VCaP (cell line): Measurements from ENCODE around the gene TRAPPC1.

ENCODE experiments used
- H3K27ac ChIP-seq: fragments of 450-650 bp; 2 replicates; pipeline ENCODE4 v1.5.1; 2017
- TF ChIP-seq, protein P1 (sequence below): fragments of 450-650 bp; conservative IDR thresholded peaks from 2 replicates; pipeline ENCODE4 v1.5.1; 2017; ENCODE audit warnings: mild to moderate bottlenecking, moderate library complexity

TRAPPC1 gene

GRCh38 chr17:7887038-7887481, 44.7 kb downstream of the TRAPPC1 start:
- H3K27ac ChIP-seq: peak overlapping the region; percentile 97

DNA sequence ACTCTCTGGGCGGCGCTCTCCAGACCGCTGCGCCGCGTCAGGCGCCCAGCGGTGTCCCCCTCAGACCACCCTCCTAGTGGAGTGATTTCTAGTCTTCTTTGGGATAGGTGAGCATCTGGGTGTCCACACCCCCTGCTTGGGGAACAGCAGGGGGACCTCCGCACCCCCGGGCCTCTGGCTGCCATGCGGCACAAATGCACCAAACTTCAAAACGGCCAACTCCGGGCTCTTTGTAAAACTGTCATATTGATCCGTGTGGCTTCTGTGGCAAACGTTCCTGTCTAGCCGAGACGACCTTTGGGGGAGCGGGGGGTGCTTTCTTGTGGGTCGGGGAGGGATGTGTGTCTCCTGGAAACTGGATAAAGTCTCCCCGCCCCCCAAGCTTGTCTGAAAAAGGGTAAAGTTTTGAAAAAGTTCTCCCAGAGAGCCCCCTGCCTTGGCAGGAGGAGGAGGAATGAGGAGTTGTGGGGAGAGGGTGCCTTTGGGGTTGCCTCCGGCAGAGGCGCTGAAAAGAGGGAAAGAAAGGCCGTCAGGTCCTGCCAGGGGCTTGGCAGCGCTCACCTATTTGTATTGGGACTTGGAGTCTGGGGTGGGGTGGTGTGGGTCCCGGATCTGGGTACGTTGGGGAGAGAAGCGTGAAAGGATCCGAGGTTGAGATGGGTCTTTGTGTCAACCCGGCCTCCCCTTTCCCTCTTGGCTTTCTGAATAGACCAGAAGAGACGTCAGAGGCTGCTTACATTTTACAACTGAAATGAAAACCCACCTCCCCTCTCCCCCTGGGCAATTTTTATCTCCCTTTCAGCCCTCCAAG, 45.3 kb downstream of the TRAPPC1 start:
- peak overlapping the region; percentile 97 for H3K27ac ChIP-seq
- TF ChIP-seq, protein P1, sequence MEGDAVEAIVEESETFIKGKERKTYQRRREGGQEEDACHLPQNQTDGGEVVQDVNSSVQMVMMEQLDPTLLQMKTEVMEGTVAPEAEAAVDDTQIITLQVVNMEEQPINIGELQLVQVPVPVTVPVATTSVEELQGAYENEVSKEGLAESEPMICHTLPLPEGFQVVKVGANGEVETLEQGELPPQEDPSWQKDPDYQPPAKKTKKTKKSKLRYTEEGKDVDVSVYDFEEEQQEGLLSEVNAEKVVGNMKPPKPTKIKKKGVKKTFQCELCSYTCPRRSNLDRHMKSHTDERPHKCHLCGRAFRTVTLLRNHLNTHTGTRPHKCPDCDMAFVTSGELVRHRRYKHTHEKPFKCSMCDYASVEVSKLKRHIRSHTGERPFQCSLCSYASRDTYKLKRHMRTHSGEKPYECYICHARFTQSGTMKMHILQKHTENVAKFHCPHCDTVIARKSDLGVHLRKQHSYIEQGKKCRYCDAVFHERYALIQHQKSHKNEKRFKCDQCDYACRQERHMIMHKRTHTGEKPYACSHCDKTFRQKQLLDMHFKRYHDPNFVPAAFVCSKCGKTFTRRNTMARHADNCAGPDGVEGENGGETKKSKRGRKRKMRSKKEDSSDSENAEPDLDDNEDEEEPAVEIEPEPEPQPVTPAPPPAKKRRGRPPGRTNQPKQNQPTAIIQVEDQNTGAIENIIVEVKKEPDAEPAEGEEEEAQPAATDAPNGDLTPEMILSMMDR: no peak

More at GRCh38 chr17:7887038-7887481, 44.7 kb downstream of the TRAPPC1 start:
- TF ChIP-seq, protein P1: no peak

- TF ChIP-seq, protein P1: no peak
These were observed 46.1 kb downstream of the TRAPPC1 start for GRCh38 chr17:7885367-7886226.

DNA sequence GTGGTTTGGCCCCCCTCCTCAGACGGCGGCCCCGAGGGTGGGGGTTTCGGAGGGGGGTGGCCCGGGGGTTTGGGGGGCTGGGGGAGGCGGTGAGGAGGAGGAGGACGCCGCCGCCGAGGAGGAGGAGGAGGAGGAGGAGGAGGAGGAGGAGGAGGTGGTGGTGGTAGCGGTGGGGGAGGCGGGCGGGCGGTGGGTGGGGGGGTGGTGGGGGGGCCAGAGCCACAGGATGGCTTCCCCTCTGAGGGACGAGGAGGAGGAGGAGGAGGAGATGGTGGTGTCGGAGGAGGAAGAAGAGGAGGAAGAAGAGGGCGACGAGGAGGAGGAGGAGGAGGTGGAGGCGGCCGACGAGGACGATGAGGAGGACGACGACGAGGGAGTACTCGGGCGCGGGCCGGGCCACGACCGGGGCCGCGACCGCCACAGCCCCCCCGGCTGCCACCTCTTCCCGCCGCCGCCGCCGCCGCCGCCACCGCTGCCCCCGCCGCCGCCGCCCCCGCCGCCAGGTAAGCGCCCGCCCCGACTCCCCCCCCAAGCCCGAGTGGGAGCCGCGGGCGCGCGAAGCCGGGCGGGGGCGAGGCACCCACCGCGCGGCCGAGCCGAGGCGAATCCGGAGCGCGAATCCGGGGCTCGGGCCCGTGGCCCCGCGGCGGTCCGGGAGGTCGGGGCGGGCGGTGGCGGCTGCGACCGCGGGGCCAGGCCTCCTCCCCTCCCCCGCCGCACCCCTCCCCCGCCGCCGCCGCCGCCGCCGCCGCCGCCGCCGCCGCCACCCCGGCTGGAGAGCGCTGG, 47.0 kb downstream of the TRAPPC1 start:
- H3K27ac ChIP-seq: peak overlapping the region; percentile 97
- TF ChIP-seq, protein P1: no peak

More at GRCh38 chr17:7885367-7886226, 46.1 kb downstream of the TRAPPC1 start:
- peak overlapping the region; percentile 97 for H3K27ac ChIP-seq

DNA sequence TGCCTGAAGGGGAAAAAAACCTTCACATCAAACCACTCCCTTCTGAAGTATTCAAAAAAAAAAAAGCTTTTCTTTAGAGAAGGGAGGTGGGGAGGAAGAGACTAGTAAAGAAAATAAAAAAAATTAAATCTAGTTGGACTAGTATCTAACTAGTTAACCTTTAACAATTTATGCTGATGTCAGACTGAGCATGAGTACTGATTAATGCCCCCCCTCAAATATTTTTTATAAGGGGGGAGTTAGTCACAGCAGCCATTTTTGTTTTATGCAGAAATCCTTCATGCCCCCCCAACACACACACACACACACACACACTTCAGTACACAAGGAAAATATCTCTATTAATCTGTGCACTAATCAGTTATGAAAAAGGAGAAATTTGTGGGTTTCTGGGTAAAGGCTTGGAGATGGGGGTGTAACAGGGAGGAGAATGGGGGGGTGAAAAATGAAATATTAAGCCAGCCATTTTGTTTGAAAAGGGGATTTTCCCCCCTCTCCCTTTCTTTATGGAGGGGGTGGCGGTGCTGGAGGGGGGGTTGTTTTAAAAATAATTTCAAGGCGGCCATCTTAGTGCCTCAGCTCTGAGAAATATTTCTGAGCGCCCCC, 47.9 kb downstream of the TRAPPC1 start:
- peak overlapping the region; percentile 97 for H3K27ac ChIP-seq
- TF ChIP-seq, protein P1: no peak

- TF ChIP-seq, protein P1: no peak
- H3K27ac ChIP-seq: peak overlapping the region; percentile 97
These were observed 49.1 kb downstream of the TRAPPC1 start for GRCh38 chr17:7882629-7883028.
